Esophagus muscularis mucosa (tissue), 4 donors: ENCODE data around the gene MYCBPAP.
A peak's percentile ranks its signal among the peaks of the same experiment; 100 is the strongest.

Source experiments
- CTCF ChIP-seq, 3 experiments: fragments of 200-600 bp in 2 of 3; fragments of 450-650 bp in 1 of 3; sonication (generic) in 2 of 3; IDR thresholded peaks; one replicate each; pipeline ENCODE4 v1.5.1; 2017 to 2019; ENCODE audit warnings: antibody characterized with exemption in 3 of 3, mild to moderate bottlenecking in 2 of 3, moderate library complexity in 1 of 3
- EP300 ChIP-seq: sonication (generic); formaldehyde crosslinking; IDR thresholded peaks from one replicate; pipeline ENCODE4 v1.6.1; 2017; ENCODE audit warnings: antibody characterized with exemption
- POLR2A ChIP-seq: fragments of 450-650 bp; IDR thresholded peaks from one replicate; pipeline ENCODE4 v1.6.1; 2017; ENCODE audit warnings: antibody characterized with exemption, moderate library complexity, mild to moderate bottlenecking, low read depth

- TF ChIP-seq EP300 (no peak), POLR2A (no peak), CTCF (IDR thresholded peaks at IDR 0.05) (peak in 2 of 3 experiments; percentile 17 to 41)
Measured at GRCh38 chr17:50507871-50508572, at the start of gene MYCBPAP.
